Loucy (cell line): Measurements from ENCODE around the gene EPHA2.

ENCODE experiments used
- H2AFZ ChIP-seq: fragments of 200-600 bp; sonication (generic); 2 replicates; pipeline ENCODE4 v1.6.0; 2016; ENCODE audit warnings: antibody characterized with exemption, mild to moderate bottlenecking, low read length, moderate library complexity
- H3F3A ChIP-seq: fragments of 200-600 bp; 2 replicates; pipeline ENCODE4 v1.6.0; 2016; ENCODE audit warnings: antibody characterized with exemption, low read depth, mild to moderate bottlenecking
- H3K27me3 ChIP-seq: fragments of 200-600 bp; sonication (generic); 2 replicates; pipeline ENCODE4 v1.6.1; 2014; ENCODE audit warnings: low read length, mild to moderate bottlenecking; ENCODE audit not compliant: insufficient read depth, poor library complexity, severe bottlenecking
- H3K36me3 ChIP-seq: fragments of 200-600 bp; sonication (generic); 2 replicates; pipeline ENCODE4 v1.6.1; 2016; ENCODE audit warnings: low read length; ENCODE audit not compliant: insufficient read depth
- H3K4me1 ChIP-seq: fragments of 200-600 bp; sonication (generic); 2 replicates; pipeline ENCODE4 v1.5.1; 2014; ENCODE audit warnings: low read length, mild to moderate bottlenecking; ENCODE audit not compliant: insufficient read depth, poor library complexity, severe bottlenecking
- H3K4me2 ChIP-seq: fragments of 200-600 bp; sonication (generic); 2 replicates; pipeline ENCODE4 v1.6.0; 2014; ENCODE audit warnings: antibody characterized with exemption, low read length, low read depth, mild to moderate bottlenecking; ENCODE audit not compliant: poor library complexity, severe bottlenecking
- H3K4me3 ChIP-seq: fragments of 200-600 bp; sonication (generic); 2 replicates; pipeline ENCODE4 v1.5.1; 2014; ENCODE audit warnings: low read length, mild to moderate bottlenecking, mixed read lengths; ENCODE audit not compliant: poor library complexity, severe bottlenecking
- H3K79me2 ChIP-seq: fragments of 200-600 bp; sonication (generic); 2 replicates; pipeline ENCODE4 v1.6.1; 2014; ENCODE audit warnings: low read length; ENCODE audit not compliant: insufficient read depth
- H3K9ac ChIP-seq: fragments of 200-600 bp; sonication (generic); 2 replicates; pipeline ENCODE4 v1.6.0; 2014; ENCODE audit warnings: mild to moderate bottlenecking, low read depth, low read length, moderate library complexity; ENCODE audit not compliant: poor library complexity, severe bottlenecking
- H3K9me2 ChIP-seq: fragments of 200-600 bp; sonication (generic); replicated peaks from 2 replicates; pipeline ENCODE4 v1.6.1; 2016; ENCODE audit warnings: low read depth, low read length, mixed read lengths
- H3K9me3 ChIP-seq: fragments of 200-600 bp; sonication (generic); 2 replicates; pipeline ENCODE4 v1.6.1; 2014; ENCODE audit warnings: mild to moderate bottlenecking, antibody characterized with exemption, low read length, low read depth; ENCODE audit not compliant: insufficient read depth
- H4K20me1 ChIP-seq: fragments of 200-600 bp; sonication (generic); 2 replicates; pipeline ENCODE4 v1.6.0; 2014; ENCODE audit warnings: antibody characterized with exemption, low read length, mild to moderate bottlenecking; ENCODE audit not compliant: insufficient read depth, poor library complexity, severe bottlenecking
- EZH2phosphoT487 ChIP-seq: fragments of 200-600 bp; IDR thresholded peaks from 2 replicates; pipeline ENCODE4 v1.6.1; 2018; ENCODE audit warnings: antibody characterized with exemption, mild to moderate bottlenecking, moderate library complexity, borderline replicate concordance
- TF ChIP-seq, protein P1 (sequence below): fragments of 200-600 bp; sonication (generic); conservative IDR thresholded peaks from 2 replicates; pipeline ENCODE4 v1.5.1; 2014; ENCODE audit warnings: mild to moderate bottlenecking, antibody characterized with exemption, low read length

EPHA2 gene

DNA sequence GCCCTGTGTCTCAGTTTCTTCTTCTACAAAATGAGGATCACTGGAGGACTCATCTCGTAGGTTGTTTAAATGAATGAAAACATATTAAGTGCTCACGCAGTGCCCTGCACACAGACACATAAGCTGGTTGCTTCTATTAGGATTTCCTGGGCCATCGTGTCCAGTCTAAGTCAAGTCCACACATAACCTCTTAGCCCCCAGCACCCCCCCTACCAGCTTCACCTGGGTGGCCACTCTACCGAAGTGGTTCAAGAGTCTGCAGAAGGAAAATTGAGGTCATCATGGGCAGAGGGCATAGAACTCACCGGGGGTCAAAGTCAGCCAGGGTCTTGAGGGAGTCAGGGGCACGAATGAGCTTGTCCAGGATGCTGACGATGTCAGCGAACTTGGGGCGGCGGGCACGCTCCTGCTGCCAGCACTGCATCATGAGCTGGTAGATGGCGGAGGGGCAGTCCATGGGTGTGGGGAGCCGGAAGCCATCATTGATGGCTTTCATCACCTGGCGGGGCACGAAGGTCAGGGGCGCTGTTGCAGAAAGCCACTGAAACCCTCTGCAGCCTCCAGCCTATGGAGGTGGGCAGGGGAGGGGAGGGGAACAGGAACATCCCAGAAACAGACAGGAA is 25.8 kb downstream of the EPHA2 start:
- Histone ChIP-seq H3K79me2 (no peaks in the 10 kb centered on the region), H3F3A (no peaks in the 10 kb centered on the region), H3K9me2 (no peaks in the 10 kb centered on the region), H3K4me2 (no peak overlapping the region), H3K4me1 (no peaks in the 10 kb centered on the region), H4K20me1 (no peaks in the 10 kb centered on the region), H3K9me3 (no peaks in the 10 kb centered on the region), H2AFZ (no peak overlapping the region), H3K9ac (no peak overlapping the region), H3K4me3 (no peak overlapping the region), H3K27me3 (no peaks in the 10 kb centered on the region), H3K36me3 (no peaks in the 10 kb centered on the region)
- TF ChIP-seq EZH2phosphoT487: no peak
- TF ChIP-seq, protein P1, sequence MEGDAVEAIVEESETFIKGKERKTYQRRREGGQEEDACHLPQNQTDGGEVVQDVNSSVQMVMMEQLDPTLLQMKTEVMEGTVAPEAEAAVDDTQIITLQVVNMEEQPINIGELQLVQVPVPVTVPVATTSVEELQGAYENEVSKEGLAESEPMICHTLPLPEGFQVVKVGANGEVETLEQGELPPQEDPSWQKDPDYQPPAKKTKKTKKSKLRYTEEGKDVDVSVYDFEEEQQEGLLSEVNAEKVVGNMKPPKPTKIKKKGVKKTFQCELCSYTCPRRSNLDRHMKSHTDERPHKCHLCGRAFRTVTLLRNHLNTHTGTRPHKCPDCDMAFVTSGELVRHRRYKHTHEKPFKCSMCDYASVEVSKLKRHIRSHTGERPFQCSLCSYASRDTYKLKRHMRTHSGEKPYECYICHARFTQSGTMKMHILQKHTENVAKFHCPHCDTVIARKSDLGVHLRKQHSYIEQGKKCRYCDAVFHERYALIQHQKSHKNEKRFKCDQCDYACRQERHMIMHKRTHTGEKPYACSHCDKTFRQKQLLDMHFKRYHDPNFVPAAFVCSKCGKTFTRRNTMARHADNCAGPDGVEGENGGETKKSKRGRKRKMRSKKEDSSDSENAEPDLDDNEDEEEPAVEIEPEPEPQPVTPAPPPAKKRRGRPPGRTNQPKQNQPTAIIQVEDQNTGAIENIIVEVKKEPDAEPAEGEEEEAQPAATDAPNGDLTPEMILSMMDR: no peak

DNA sequence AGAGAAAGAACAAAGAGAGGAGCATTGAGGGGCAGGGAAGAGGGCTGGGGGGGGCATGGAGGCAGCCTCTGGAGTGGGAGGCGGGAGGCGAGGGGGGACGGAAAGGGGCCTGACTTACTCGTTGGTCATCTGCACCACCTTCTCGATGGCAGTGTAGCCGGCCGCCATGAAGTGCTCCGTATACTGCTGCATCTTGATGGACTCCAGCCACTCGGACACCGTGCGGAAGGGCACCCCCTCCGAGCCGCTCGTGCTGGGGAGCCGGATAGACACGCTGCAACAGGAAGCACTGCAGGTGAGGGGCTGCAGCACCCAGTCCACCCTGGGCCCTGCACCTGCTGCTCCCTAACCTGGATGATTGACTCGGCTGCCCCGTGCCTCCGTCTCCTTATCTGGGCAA is 26.6 kb downstream of the EPHA2 start:
- Histone ChIP-seq H3K4me1 (no peaks in the 10 kb centered on the region), H3K27me3 (no peaks in the 10 kb centered on the region), H3K4me3 (no peak overlapping the region), H3K79me2 (no peaks in the 10 kb centered on the region), H3K4me2 (no peak overlapping the region), H3K9me2 (no peaks in the 10 kb centered on the region), H4K20me1 (no peaks in the 10 kb centered on the region), H2AFZ (no peak overlapping the region), H3K9me3 (no peaks in the 10 kb centered on the region), H3K36me3 (no peaks in the 10 kb centered on the region), H3K9ac (no peak overlapping the region), H3F3A (no peaks in the 10 kb centered on the region)
- TF ChIP-seq EZH2phosphoT487: no peak
- TF ChIP-seq, protein P1: no peak

DNA sequence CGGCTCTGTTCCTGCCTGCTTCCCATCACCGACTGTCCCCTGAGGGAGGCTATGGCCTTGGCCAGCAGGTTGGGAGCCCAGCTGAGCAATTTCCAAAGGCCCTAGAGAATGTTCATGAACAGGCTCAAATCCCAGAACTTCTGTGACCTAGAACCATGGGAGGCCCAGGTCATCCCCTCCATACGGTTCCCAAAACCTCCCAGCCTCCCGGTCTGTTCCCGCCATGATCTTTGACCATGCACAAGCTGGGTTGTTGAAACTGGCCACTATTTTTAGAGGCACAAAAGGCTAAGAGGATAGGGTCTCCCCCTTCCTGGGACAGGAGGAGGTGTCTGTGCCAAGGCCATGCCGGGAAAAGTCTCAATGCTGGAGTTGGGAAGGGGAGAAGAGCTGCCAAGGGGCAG is 27.5 kb downstream of the EPHA2 start:
- TF ChIP-seq, protein P1: no peak
- TF ChIP-seq EZH2phosphoT487: no peak
- no peaks in the 10 kb centered on the region for H3K36me3 ChIP-seq
- H2AFZ ChIP-seq: no peak overlapping the region
- no peaks in the 10 kb centered on the region for H3K79me2 ChIP-seq
- H4K20me1 ChIP-seq: no peaks in the 10 kb centered on the region
- no peaks in the 10 kb centered on the region for H3K9me3 ChIP-seq
- H3K27me3 ChIP-seq: no peaks in the 10 kb centered on the region
- no peak overlapping the region for H3K4me2 ChIP-seq
- H3F3A ChIP-seq: no peaks in the 10 kb centered on the region
- H3K9me2 ChIP-seq: no peaks in the 10 kb centered on the region
- H3K9ac ChIP-seq: no peak overlapping the region
- no peaks in the 10 kb centered on the region for H3K4me1 ChIP-seq
- H3K4me3 ChIP-seq: no peak overlapping the region
